ENCODE results near the gene EVL. TPM values are rescaled to one million over a fixed set of nuclear protein-coding genes. Genes with fewer than 3 reads are reported as not detected.

EVL gene
- total and polyA plus RNA-seq, 10 of the 15 experiments (the other 5 are each of a cell fraction or from before 2014, with no cell fraction given): 11.9 to 341 (median 89.8) TPM

DNA sequence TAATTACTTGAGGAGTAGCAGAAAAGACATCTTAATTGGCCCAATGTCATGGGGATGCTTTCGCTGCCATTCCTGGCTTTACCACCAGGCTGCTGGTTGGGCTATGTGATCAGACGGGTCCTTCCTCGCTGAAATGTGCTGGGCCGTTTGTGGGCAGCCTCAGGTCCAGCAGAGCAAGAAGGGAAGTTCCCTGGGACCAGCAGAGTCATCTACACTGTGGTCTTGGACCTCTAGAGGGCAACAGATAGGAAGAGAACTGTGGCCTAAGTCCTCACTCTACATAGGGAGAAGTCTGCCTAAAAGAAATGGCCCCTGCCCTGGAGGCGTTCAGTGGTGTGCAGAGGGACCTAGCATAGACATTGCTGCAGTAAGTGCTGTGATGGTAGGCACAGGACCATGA is 10.9 kb downstream of the EVL start (continued):
- TF ChIP-seq MTA2 (IDR thresholded peaks at IDR 0.05; ENCODE audit: low read depth): peak; percentile 23; the same call in 1 of the 2 replicates
- TF ChIP-seq, protein P1, sequence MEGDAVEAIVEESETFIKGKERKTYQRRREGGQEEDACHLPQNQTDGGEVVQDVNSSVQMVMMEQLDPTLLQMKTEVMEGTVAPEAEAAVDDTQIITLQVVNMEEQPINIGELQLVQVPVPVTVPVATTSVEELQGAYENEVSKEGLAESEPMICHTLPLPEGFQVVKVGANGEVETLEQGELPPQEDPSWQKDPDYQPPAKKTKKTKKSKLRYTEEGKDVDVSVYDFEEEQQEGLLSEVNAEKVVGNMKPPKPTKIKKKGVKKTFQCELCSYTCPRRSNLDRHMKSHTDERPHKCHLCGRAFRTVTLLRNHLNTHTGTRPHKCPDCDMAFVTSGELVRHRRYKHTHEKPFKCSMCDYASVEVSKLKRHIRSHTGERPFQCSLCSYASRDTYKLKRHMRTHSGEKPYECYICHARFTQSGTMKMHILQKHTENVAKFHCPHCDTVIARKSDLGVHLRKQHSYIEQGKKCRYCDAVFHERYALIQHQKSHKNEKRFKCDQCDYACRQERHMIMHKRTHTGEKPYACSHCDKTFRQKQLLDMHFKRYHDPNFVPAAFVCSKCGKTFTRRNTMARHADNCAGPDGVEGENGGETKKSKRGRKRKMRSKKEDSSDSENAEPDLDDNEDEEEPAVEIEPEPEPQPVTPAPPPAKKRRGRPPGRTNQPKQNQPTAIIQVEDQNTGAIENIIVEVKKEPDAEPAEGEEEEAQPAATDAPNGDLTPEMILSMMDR (IDR thresholded peaks at IDR 0.05 in 2 of 3, conservative IDR thresholded peaks at IDR 0.05 in 1 of 3; ENCODE audit: control insufficient read depth in 2 of 3, extremely low read depth in 1 of 3, insufficient read depth in 1 of 3, low read depth in 3 of 3, low read length in 3 of 3): peak; percentile 49 to 54 (median 49)
- TF ChIP-seq TCF7 (IDR thresholded peaks at IDR 0.05; ENCODE audit: borderline replicate concordance): no peak
- no peak for TF ChIP-seq MEF2B (IDR thresholded peaks at IDR 0.05; ENCODE audit: partially characterized antibody, poor library complexity, severe bottlenecking)
- TF ChIP-seq, protein P2, sequence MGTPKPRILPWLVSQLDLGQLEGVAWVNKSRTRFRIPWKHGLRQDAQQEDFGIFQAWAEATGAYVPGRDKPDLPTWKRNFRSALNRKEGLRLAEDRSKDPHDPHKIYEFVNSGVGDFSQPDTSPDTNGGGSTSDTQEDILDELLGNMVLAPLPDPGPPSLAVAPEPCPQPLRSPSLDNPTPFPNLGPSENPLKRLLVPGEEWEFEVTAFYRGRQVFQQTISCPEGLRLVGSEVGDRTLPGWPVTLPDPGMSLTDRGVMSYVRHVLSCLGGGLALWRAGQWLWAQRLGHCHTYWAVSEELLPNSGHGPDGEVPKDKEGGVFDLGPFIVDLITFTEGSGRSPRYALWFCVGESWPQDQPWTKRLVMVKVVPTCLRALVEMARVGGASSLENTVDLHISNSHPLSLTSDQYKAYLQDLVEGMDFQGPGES (IDR thresholded peaks at IDR 0.05): no peak
- no peak; the same call in 2 of the 3 replicates for TF ChIP-seq POU2F2 (IDR thresholded peaks at IDR 0.05; ENCODE audit: borderline replicate concordance, low read depth, low read length)
- TF ChIP-seq RAD51 (IDR thresholded peaks at IDR 0.05): no peak
- no peak for TF ChIP-seq MYB (IDR thresholded peaks at IDR 0.05; ENCODE audit: borderline replicate concordance, low read depth, low read length)
- TF ChIP-seq NRF1 (conservative IDR thresholded peaks at IDR 0.05; ENCODE audit: low read depth, low read length): no peak

DNA sequence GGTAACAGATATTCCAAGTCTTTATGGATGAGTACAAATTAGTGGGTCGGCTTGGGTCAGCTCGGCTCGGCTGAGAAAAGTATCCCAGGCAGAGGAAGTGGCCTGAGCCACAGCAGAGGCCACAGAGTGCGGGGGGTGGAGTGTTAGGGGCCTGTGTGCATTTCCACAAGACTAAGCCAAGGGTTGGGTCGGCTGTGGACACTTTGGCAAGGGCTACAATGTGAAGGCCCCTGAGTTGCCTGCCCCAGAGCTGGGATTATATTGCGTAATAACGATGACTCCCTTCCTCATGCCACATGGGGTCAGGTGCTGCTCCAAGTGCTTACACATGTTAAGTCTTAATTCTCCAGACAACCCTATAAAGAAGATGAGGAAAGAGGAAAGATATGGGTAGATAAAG is 11.4 kb downstream of the EVL start:
- no peak for TF ChIP-seq CBX5 (IDR thresholded peaks at IDR 0.05; ENCODE audit: low read depth)
- peaks cover 3 to 7% of the 10 kb centered on the region in 2 experiments; a peak in 3 of 4 replicates for H3K36me3 ChIP-seq (ENCODE audit: control insufficient read depth in 2 of 2, insufficient read depth in 2 of 2, low read length in 1 of 2)
- no peak overlapping the region for H3K9ac ChIP-seq (ENCODE audit: control insufficient read depth, insufficient read depth, low read length)
- no peak for FAIRE-seq
- no peak overlapping the region for H3K4me3 ChIP-seq
- no peak for ATAC-seq
- no peak overlapping the region for H3K27ac ChIP-seq (ENCODE audit: control insufficient read depth, insufficient read depth)
- SMC1A ChIA-PET (ENCODE audit: uncharacterized antibody, unreplicated experiment): interaction anchor here (0.9 to 8.7 kb wide), 4 partner anchors 19 to 94 kb away, joined by 3 to 96 read pairs (median 3); no protein-coding TSS in a partner anchor
- CTCF ChIA-PET: interaction anchor here (1.3 to 12.8 kb wide), 5 partner anchors 10 to 116 kb away, joined by 4 to 156 read pairs (median 65); no protein-coding TSS in a partner anchor
- no peak overlapping the region for H2AFZ ChIP-seq (ENCODE audit: control insufficient read depth, low read depth, low read length)
- 0 out of 2 replicates have a peak, but pooled peaks cover 4% of the 10 kb centered on the region for H4K20me1 ChIP-seq (ENCODE audit: control insufficient read depth, insufficient read depth)
- H3K79me2 ChIP-seq (ENCODE audit: control insufficient read depth, insufficient read depth, low read length): peaks cover 73% of the 10 kb centered on the region
- no TSS peak for BruUV-seq (replicated peaks)
- no peak overlapping the region for H3K4me2 ChIP-seq (ENCODE audit: control insufficient read depth, insufficient read depth)
- WGBS (ENCODE audit: insufficient coverage, insufficient replicate concordance, low lambda C conversion rate, missing lambda C conversion rate): 76% methylated on average over 7 of the region's 7 CpGs
- no peaks in the 10 kb centered on the region for H3K9me3 ChIP-seq (replicated peaks; ENCODE audit: control insufficient read depth, insufficient read depth, low read length)
- H3K27me3 ChIP-seq (replicated peaks in 1 of 2; ENCODE audit: control insufficient read depth in 2 of 2, insufficient read depth in 2 of 2, low read length in 1 of 2): no peaks in the 10 kb centered on the region
- in situ Hi-C loops (cut with MboI) (no loop called here), intact Hi-C loops (cut with micrococcal nuclease; ENCODE audit: unreplicated experiment) (loop anchor here (1.0 kb wide), 1 partner anchor 32 kb away; no protein-coding TSS in a partner anchor)
- POLR2A ChIA-PET: interaction anchor here (7.0 kb wide), 1 partner anchor 13 kb away, joined by 51 read pairs; the partner anchor contains the start of gene EVL
- RAD21 ChIA-PET (ENCODE audit: unreplicated experiment): interaction anchor here (0.8 to 5.2 kb wide), 4 partner anchors 12 to 116 kb away, joined by 3 to 33 read pairs (median 4); partner anchors contain the start of gene EVL
- H3K4me1 ChIP-seq (ENCODE audit: control insufficient read depth, insufficient read depth, low read length): peaks cover 58% of the 10 kb centered on the region
- DNase-seq (ENCODE audit: low read depth, low spot score): no peak

Data from GM12878 (cell line).